ENCODE data around the gene RTF1. TPM values are rescaled to one million over a fixed set of nuclear protein-coding genes. Genes with fewer than 3 reads are reported as not detected.

Gene RTF1
- total RNA-seq: 8.2 and 15.0 TPM in 2 replicates

GRCh38 chr15:41416742-41417417, at the start of gene RTF1:
RTF1 (plus strand) TSS chr15:41417095; CDS start chr15:41417116, 21 bp downstream.

GRCh38 chr15:41493205-41493901, 76.5 kb downstream of the RTF1 start, which contains the start of gene ITPKA:
ITPKA (plus strand) TSS chr15:41493874; CDS start chr15:41493928, 54 bp downstream.

GRCh38 chr15:41513506-41514227, 96.8 kb downstream of the RTF1 start, which contains the start of gene LTK:
LTK (minus strand) TSS chr15:41513827; CDS start chr15:41513709, 118 bp downstream.

Other genes starting within 250 kb of the RTF1 start
- under 0.01 TPM in 1 of 2 replicates, not detected in the other for gene EXD1, start 186.3 kb upstream of the RTF1 start, total RNA-seq
- gene CHP1, start 185.8 kb upstream of the RTF1 start, total RNA-seq: 66.3 and 66.4 TPM in 2 replicates
- gene OIP5, start 84.5 kb upstream of the RTF1 start, total RNA-seq: 0.17 and 1.3 TPM in 2 replicates
- 11.1 and 11.7 TPM in 2 replicates for gene NUSAP1, start 84.2 kb upstream of the RTF1 start, total RNA-seq
- 13.7 and 25.8 TPM in 2 replicates for gene NDUFAF1, start 14.6 kb upstream of the RTF1 start, total RNA-seq
- gene ITPKA, start 76.8 kb downstream of the RTF1 start, total RNA-seq: 5.2 TPM in 2 replicates
- 0.17 and 0.63 TPM in 2 replicates for gene LTK, start 96.7 kb downstream of the RTF1 start, total RNA-seq
- gene RPAP1, start 127.2 kb downstream of the RTF1 start, total RNA-seq: 13.7 and 16.0 TPM in 2 replicates
- gene TYRO3, start 142.1 kb downstream of the RTF1 start, total RNA-seq: 11.8 and 16.9 TPM in 2 replicates
- gene MGA, start 243.3 kb downstream of the RTF1 start, total RNA-seq: 21.1 and 40.4 TPM in 2 replicates